GM23338 (cell line): ENCODE measurements around the gene ANKRD6.

Experiments
- CTCF ChIP-seq, 2 experiments: fragments of 200-600 bp in 1 of 2; sonication (generic) in 1 of 2; conservative IDR thresholded peaks; 2 replicates each; pipeline versions ENCODE4 v1.5.1 to v1.6.1; 2016 to 2017; ENCODE audit warnings: antibody characterized with exemption in 2 of 2, low read depth in 2 of 2, mild to moderate bottlenecking in 2 of 2, moderate library complexity in 1 of 2
- EZH2 ChIP-seq: fragments of 200-600 bp; sonication (generic); IDR thresholded peaks from one replicate; pipeline ENCODE4 v1.8.0; 2017; ENCODE audit warnings: antibody characterized with exemption, mild to moderate bottlenecking, low read depth; ENCODE audit not compliant: unreplicated experiment
- EZH2phosphoT487 ChIP-seq: fragments of 200-600 bp; sonication (generic); IDR thresholded peaks from one replicate; pipeline ENCODE4 v1.8.1; 2018; ENCODE audit warnings: antibody characterized with exemption; ENCODE audit not compliant: unreplicated experiment
- JUNB ChIP-seq: IDR thresholded peaks from one replicate; pipeline ENCODE4 v1.6.1; 2016; ENCODE audit warnings: antibody characterized with exemption; ENCODE audit not compliant: unreplicated experiment
- POLR2AphosphoS5 ChIP-seq: IDR thresholded peaks from 2 replicates; pipeline ENCODE4 v1.6.1; 2016; ENCODE audit warnings: antibody characterized with exemption, low read depth

GRCh38 chr6:89400050-89400449, 32.9 kb upstream of the ANKRD6 start:
- TF ChIP-seq CTCF (conservative IDR thresholded peaks at IDR 0.05; ENCODE audit: low read depth in 2 of 2), result no peak
- no peak for TF ChIP-seq EZH2
- TF ChIP-seq POLR2AphosphoS5, result no peak
- TF ChIP-seq EZH2phosphoT487, result no peak
- TF ChIP-seq JUNB, result no peak
